H1 (cell line): Measurements from ENCODE around the gene PLBD1. TPM values are rescaled to one million over a fixed set of nuclear protein-coding genes. Genes with fewer than 3 reads are reported as not detected.

Source experiments
- EP300 ChIP-seq, 2 experiments: IDR thresholded peaks; 1 replicate in 1 of 2; 2 replicates in 1 of 2; pipeline ENCODE4 v1.6.1; 2011 to 2012; ENCODE audit warnings: low read depth in 2 of 2, low read length in 2 of 2, mild to moderate bottlenecking in 2 of 2, borderline replicate concordance in 1 of 2, inconsistent platforms in 1 of 2, moderate library complexity in 1 of 2
- GTF2F1 ChIP-seq: IDR thresholded peaks from 2 replicates; pipeline ENCODE4 v1.6.1; 2012; ENCODE audit warnings: low read depth, low read length, improper control_type of control experiment, borderline replicate concordance
- RAD21 ChIP-seq, 2 experiments: IDR thresholded peaks in 1 of 2; conservative IDR thresholded peaks in 1 of 2; 2 replicates each; pipeline ENCODE4 v1.6.1; 2011; ENCODE audit warnings: low read depth in 2 of 2, low read length in 2 of 2, improper control_type of control experiment in 1 of 2, inconsistent platforms in 1 of 2, mild to moderate bottlenecking in 1 of 2, moderate library complexity in 1 of 2
- RNF2 ChIP-seq: fragments of 200-900, 300-1000 bp; sonication (generic); IDR thresholded peaks from 2 replicates; pipeline ENCODE4 v1.7.1; 2016; ENCODE audit warnings: borderline replicate concordance, low read depth, mild to moderate bottlenecking, antibody characterized with exemption, low read length; ENCODE audit not compliant: poor library complexity, severe bottlenecking; ENCODE audit errors: missing control alignments
- polyA plus RNA-seq, 7 experiments: library from polyadenylated mRNA; depleted of rRNA in 3 of 7; stranded (reverse) in 5 of 7; unstranded in 2 of 7; fragments of >200 nt in 5 of 7; fragments of 200-250 nt in 2 of 7; gene quantifications; 1 replicate in 5 of 7; 2 replicates in 1 of 7; 4 replicates in 1 of 7; pipeline versions ENCODE4 v1.2.1 to v1.2.3, GENCODE V29; 2011 to 2013; ENCODE audit warnings: missing spikeins in 2 of 7, mixed read lengths in 2 of 7
- total RNA-seq: library from RNA; stranded (reverse); fragmentation: NEBNext Ultra II Directional; extraction: Animal tissue kit (Norgen Biotek cat#: 25700); gene quantifications from 2 replicates; pipeline ENCODE4 v1.2.1, GENCODE V29; 2021

Gene PLBD1
- total and polyA plus RNA-seq, 2 of the 8 experiments (the other 6 are each of a cell fraction or from before 2014, with no cell fraction given) = 6.3 to 12.3 TPM

DNA sequence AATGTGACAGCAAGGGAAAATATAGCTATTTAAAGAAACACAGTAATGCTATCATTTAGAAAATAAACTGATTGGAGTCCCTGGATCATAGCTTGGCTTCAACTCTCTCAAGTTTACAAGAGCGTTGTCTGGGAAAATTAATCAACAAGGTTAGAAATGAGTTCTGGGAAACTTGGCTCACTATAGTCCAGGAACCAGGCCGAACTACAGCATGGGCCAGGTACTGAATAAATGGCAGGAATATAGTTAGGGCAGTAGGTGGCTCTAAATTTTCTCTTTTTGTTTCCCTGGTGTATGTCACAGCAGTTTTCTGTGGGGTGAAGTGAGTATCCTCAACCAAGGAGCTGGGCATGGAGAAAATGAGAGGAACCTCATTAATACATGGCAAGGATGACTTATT, 72.4 kb downstream of the PLBD1 start (continued):
- TF ChIP-seq RNF2 (no peak), EP300 (IDR thresholded peaks at IDR 0.05; ENCODE audit: borderline replicate concordance in 1 of 2, low read depth in 2 of 2, low read length in 2 of 2) (no peak), RAD21 (IDR thresholded peaks at IDR 0.05 in 1 of 2, conservative IDR thresholded peaks at IDR 0.05 in 1 of 2; ENCODE audit: low read depth in 2 of 2, low read length in 2 of 2) (no peak), GTF2F1 (no peak)
